GM13977 (cell line): ENCODE measurements around the gene L3MBTL1.

Source experiments
- DNase-seq: peaks from one replicate; pipeline ENCODE4 v3.0.0; 2012; ENCODE audit warnings: low spot score
- CTCF ChIP-seq: IDR thresholded peaks from 2 replicates; pipeline ENCODE4 v1.5.1; 2012; ENCODE audit warnings: mild to moderate bottlenecking, control low read depth; ENCODE audit not compliant: insufficient read depth; ENCODE audit errors: extremely low read depth, missing control alignments
- in situ Hi-C: fragments of 300-500 bp; cut with MboI; formaldehyde crosslinking; loops from one replicate; pipeline ENCODE4 v1.12.0; 2022; ENCODE audit warnings: low sequenced_read_pairs, low pct_unique_long_range_greater_than_20kb, mixed read lengths, inconsistent platforms; ENCODE audit not compliant: unreplicated experiment

Gene L3MBTL1

GRCh38 chr20:43461894-43462659 is 45.4 kb upstream of the L3MBTL1 start:
- no peak for DNase-seq
- no peak for TF ChIP-seq CTCF
- in situ Hi-C loops = no loop called here

GRCh38 chr20:43462660-43463526 is 44.6 kb upstream of the L3MBTL1 start:
- no peak for TF ChIP-seq CTCF
- in situ Hi-C loops = no loop called here
- no peak for DNase-seq

DNA sequence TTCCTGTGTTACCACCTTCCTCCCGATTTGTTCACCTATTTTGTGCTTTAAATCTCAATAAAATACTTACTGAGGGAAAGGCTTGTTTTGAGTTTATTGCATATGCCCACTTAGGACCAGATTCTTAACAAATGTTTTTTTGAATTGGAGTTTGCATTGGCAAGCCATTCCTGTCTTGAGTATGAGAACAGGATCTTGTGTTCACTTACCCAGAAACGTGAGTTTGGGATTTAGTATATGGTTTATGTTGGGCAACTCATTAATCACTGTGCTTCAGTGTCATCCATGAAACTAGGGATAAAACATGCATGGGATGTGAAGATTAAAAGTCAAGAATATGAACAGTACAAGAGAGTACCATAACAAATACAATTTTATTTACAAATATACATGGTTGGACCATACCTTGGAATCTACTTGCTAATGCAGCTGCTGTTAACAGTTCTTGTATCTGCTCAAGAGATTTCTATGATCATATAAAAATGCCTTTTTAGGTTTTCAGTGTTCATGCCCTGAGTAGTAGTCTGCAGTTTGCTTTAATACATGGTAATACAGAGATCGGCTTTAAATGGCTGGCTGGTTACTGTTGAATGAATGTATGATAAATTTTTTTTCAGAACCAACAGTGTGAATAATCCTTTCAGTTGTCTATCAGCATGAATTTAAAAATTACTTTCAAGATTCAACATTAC is 43.8 kb upstream of the L3MBTL1 start:
- in situ Hi-C loops = no loop called here
- no peak for DNase-seq
- no peak for TF ChIP-seq CTCF

GRCh38 chr20:43464219-43464790 is 43.2 kb upstream of the L3MBTL1 start:
- no peak for TF ChIP-seq CTCF
- DNase-seq = no peak
- in situ Hi-C loops = no loop called here

GRCh38 chr20:43465625-43465943 is 41.9 kb upstream of the L3MBTL1 start:
- TF ChIP-seq CTCF = no peak
- no peak for DNase-seq
- in situ Hi-C loops = no loop called here

DNA sequence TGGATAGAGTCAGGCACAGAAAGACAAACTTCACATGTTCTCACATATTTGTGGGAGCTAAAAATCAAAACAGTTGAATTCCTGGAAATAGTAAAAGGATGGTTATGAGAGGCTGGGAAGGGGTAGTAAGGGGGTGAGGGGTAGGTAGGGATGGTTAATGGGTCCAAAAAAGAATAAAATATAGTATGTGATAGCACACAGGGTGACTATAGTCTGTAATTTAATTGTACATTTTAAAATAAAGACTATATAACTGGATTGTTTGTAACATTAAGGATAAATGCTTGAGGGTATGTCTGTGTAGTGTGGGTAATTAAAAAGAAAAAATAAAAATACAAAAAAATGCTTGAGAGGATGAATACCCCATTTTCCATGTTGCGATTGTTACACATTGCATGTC is 39.9 kb upstream of the L3MBTL1 start:
- no peak for DNase-seq
- no peak for TF ChIP-seq CTCF
- in situ Hi-C loops = no loop called here
